SJSA1 (cell line): Measurements from ENCODE around the gene CMSS1. TPM values are rescaled to one million over a fixed set of nuclear protein-coding genes. Genes with fewer than 3 reads are reported as not detected.

Experiments used
- DNase-seq, 2 experiments: peaks; one replicate each; pipeline ENCODE4 v3.0.0-alpha.2; 2015 to 2020; ENCODE audit warnings: low spot score in 2 of 2, low read depth in 1 of 2
- H3K27ac ChIP-seq: fragments of 250-450 bp; sonication (Bioruptor Pico); 2 replicates; pipeline ENCODE4 v1.5.1; 2020; ENCODE audit warnings: mild to moderate bottlenecking, moderate library complexity
- H3K27me3 ChIP-seq: fragments of 250-450 bp; sonication (Bioruptor Pico); replicated peaks from 2 replicates; pipeline ENCODE4 v1.5.1; 2020; ENCODE audit warnings: mild to moderate bottlenecking, moderate library complexity
- H3K36me3 ChIP-seq: fragments of 250-450 bp; sonication (Bioruptor Pico); 2 replicates; pipeline ENCODE4 v1.5.1; 2020; ENCODE audit warnings: mild to moderate bottlenecking
- H3K4me1 ChIP-seq: fragments of 250-450 bp; sonication (Bioruptor Pico); replicated peaks from 2 replicates; pipeline ENCODE4 v1.6.1; 2021; ENCODE audit warnings: mild to moderate bottlenecking
- H3K4me3 ChIP-seq: fragments of 250-450 bp; sonication (Bioruptor Pico); 2 replicates; pipeline ENCODE4 v1.5.1; 2020; ENCODE audit warnings: mild to moderate bottlenecking
- H3K9me3 ChIP-seq: fragments of 250-450 bp; sonication (Bioruptor Pico); replicated peaks from 2 replicates; pipeline ENCODE4 v1.5.1; 2020; ENCODE audit warnings: mild to moderate bottlenecking
- total RNA-seq: library from RNA; depleted of rRNA; stranded (reverse); fragments of >200 nt; shearing (Covaris generic); gene quantifications from 2 replicates; pipeline ENCODE4 v1.2.3, GENCODE V29; 2014

CMSS1 gene
- total RNA-seq, 1 experiment from 2014 or later: 29.5 TPM

DNA sequence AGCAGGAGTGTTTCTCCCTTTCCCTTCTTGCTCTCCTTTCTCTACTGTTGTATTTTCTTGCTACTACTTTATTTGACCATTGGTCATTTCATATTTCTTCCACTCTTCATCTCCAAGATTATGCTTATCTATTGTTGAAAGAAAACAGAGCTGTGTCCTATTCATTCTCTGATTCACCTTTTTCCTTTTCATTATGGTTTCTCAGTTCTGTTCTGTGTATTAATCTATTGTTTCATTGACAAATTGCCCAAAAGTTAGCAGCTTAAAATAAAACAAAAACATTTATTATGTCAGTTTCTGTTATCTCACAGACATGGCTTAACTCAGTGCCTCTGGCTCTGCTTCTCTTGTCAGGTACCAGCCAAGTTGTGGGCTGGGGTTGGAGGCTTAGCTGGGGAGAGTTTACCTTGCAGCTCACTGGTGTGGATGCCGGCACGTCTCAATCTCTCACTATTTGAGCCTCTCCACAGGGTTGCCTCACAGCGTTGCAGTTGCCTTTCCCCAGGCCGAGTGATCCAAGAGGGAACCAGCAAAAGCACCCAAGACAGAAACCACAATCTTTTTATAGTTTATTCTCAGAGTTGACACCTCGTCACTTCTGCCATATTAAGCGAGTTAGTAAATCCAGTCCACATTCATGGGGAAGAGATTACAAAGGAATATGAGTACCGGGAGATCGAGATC, 333.5 kb downstream of the CMSS1 start:
- Histone ChIP-seq H3K9me3 (peaks cover 4% of the 10 kb centered on the region; the same call in 1 of the 2 replicates), H3K4me1 (no peaks in the 10 kb centered on the region), H3K27ac (no peak overlapping the region), H3K4me3 (no peak overlapping the region), H3K27me3 (no peaks in the 10 kb centered on the region), H3K36me3 (no peaks in the 10 kb centered on the region)
- DNase-seq: no peak

DNA sequence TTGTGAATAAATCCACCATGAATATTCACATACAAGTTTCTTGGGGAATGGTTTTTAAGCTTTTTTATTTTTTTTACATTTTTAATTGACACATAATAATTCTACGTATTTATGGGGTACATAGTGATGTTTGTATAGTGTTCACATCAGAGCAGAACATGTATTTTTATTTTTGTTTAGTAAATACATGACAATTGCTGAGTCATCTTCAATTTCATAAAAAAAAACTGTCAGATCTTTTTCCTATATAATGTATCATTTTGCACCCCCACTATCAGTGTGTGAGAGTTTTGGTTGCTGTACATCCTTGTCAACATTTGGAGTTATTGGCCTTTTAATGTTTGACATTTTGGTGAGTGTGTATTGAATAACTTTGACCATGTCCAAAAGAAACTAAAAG, 336.5 kb downstream of the CMSS1 start:
- H3K36me3 ChIP-seq: no peaks in the 10 kb centered on the region
- DNase-seq: no peak

DNA sequence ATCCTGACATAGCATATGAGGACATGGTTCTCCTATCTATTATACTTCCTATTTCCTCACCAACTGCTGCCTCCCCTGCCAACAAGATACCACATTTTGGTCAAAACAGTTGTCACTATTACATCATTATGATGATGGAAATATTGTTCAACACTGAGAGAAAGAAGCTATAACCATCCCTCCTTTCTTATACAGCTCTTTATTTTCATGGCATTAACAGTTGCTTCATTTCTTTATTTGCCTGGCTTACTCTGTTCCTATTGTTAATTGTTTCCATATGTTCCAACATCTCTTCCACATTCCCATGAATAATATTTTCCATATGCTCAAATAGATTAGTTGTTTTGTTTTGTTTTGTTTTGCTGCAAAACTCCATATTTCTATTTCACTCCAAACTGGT, 337.5 kb downstream of the CMSS1 start:
- Histone ChIP-seq H3K27me3 (no peaks in the 10 kb centered on the region), H3K27ac (no peak overlapping the region), H3K36me3 (no peaks in the 10 kb centered on the region), H3K9me3 (peaks cover 4% of the 10 kb centered on the region; the same call in 1 of the 2 replicates), H3K4me3 (no peak overlapping the region), H3K4me1 (peaks cover 14% of the 10 kb centered on the region)
- no peak for DNase-seq

More for the DNA sequence above, 336.5 kb downstream of the CMSS1 start:
- Histone ChIP-seq H3K27me3 (no peaks in the 10 kb centered on the region), H3K4me1 (peaks cover 4% of the 10 kb centered on the region), H3K9me3 (peaks cover 4% of the 10 kb centered on the region; the same call in 1 of the 2 replicates), H3K4me3 (no peak overlapping the region), H3K27ac (no peak overlapping the region)

DNA sequence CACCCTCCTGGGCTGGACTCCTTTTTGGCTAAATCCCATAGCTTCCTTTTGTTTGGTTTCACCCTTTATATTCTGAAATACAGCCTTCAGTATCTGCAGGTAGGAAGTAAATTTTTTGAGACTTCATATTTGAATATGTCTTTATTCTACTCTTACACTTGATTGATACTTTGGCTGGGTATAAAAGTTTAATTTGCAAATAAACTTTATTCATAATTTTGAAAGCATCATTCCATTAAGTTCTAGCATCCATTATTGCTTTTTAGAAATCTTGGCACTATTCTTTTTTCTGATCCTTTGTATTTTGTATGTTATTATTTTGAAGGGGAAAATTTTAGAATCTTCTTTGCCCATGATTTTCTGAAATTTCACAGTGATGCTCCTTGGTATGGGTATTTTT, 337.9 kb downstream of the CMSS1 start:
- peaks cover 4% of the 10 kb centered on the region; the same call in 1 of the 2 replicates for H3K9me3 ChIP-seq
- H3K4me3 ChIP-seq: no peak overlapping the region
- no peak for DNase-seq
- H3K36me3 ChIP-seq: no peaks in the 10 kb centered on the region
- H3K4me1 ChIP-seq: peaks cover 15% of the 10 kb centered on the region
- no peak overlapping the region for H3K27ac ChIP-seq
- H3K27me3 ChIP-seq: no peaks in the 10 kb centered on the region

DNA sequence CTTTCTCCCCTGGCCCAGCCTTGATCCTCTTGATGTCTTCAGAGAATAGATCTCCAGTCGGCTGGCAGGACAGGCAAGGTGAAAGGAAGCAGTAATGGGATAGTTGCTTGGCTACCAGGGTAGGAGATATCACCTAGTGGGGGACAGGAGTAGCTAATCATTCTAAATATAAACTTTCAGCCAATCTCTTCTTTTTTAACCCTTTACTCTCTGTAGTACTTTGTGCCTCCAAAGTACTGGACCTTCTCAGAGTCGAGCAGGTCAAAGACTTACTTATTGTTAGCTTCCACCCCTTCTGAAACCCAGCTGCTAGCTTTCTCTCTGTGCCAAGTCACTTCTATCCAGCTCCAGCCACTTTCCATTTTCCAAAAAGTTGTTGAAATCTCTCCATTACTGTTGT, 340.0 kb downstream of the CMSS1 start:
- no peak for DNase-seq
- Histone ChIP-seq H3K27ac (no peak overlapping the region), H3K9me3 (peaks cover 4% of the 10 kb centered on the region; the same call in 1 of the 2 replicates)

DNA sequence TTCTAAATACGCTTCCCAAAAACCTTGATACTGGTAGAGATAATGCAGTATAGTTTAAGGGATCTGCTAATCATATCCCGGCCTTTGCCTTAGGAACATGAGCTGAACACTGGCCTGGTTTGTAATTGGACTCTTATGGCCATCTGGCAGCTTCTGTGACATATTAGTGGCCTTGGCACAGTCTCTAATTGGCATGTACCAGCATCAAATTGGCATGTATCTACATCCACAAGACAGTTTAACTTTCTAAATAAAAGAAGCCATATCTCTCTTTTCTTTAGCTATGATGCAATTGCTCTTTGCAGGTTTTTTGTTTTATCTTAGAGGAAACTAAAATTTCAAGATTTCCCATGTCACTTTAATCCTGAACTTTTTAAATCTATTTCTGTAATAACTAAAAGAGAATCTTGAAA, 341.3 kb downstream of the CMSS1 start:
- no peaks in the 10 kb centered on the region for H3K27me3 ChIP-seq
- no peak overlapping the region for H3K4me3 ChIP-seq
- peaks cover 4% of the 10 kb centered on the region; the same call in 1 of the 2 replicates for H3K9me3 ChIP-seq
- no peaks in the 10 kb centered on the region for H3K36me3 ChIP-seq
- no peak overlapping the region for H3K27ac ChIP-seq
- H3K4me1 ChIP-seq: peaks cover 15% of the 10 kb centered on the region
- DNase-seq: no peak

More for the DNA sequence above, 340.0 kb downstream of the CMSS1 start:
- Histone ChIP-seq H3K4me3 (no peak overlapping the region), H3K36me3 (no peaks in the 10 kb centered on the region), H3K27me3 (no peaks in the 10 kb centered on the region), H3K4me1 (peaks cover 15% of the 10 kb centered on the region)

DNA sequence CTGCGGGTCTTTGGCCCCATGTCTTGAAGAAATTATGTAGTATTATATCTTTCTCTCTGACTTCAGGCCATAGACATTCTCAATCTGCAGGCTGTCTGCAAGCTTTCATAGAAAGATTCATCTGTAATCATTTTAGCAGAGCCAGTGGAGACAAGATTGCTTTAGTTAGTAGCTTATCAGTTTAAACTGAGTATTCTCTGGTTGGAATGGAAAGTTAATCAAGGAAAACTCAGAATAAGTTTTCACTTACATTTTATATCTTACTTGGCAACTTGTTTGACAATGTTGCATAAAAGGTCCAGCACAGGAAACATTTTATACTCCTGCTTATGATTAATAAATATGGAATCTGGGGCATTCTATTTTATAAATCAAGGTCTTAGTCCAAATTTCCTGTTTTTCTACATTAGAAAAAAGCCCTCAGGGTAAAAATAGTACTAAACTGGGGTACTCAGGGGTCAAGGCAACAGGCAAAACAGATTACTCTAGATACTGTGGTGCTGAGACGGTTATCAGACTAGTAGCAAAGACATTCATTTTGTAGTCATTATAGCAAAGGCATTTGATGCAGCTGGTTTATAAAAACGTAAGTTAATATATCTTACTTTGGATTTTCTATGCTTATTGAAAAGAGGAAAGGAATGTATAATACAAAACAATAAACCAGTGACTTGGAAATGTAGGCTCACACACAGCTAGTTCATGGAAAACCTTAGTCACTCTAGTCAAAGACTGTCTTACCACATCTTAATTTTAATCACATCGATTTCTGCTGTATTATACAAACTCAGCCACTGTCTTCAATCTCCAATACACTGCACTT, 341.9 kb downstream of the CMSS1 start:
- Histone ChIP-seq H3K4me1 (peaks cover 15% of the 10 kb centered on the region), H3K27ac (peak overlapping the region; percentile 32; the same call in 1 of the 2 replicates), H3K9me3 (peaks cover 4% of the 10 kb centered on the region; the same call in 1 of the 2 replicates), H3K4me3 (no peak overlapping the region), H3K27me3 (no peaks in the 10 kb centered on the region), H3K36me3 (no peaks in the 10 kb centered on the region)
- DNase-seq: peak in 1 of 2 experiments; percentile 9

DNA sequence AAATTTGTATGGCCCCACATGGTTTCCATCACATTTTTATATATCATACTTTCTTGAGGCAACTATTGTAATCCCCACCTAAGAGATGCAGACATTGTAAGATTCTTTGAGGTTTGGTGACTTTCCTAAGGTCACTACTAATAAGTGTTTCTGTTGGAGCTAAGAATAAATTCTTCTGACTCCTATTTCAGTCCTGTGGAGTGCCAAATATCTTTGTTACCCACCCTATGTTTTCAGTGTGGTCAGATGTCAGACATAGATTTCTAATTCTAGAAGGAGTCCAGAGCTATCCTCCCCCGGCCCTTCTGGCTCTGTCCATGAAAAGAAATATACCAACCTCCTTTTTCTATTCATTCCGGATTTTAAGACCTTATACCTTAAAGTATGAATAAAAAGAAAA, 342.9 kb downstream of the CMSS1 start:
- Histone ChIP-seq H3K9me3 (no peaks in the 10 kb centered on the region), H3K27me3 (no peaks in the 10 kb centered on the region), H3K36me3 (no peaks in the 10 kb centered on the region), H3K27ac (no peak overlapping the region), H3K4me1 (peaks cover 15% of the 10 kb centered on the region), H3K4me3 (no peak overlapping the region)
- no peak for DNase-seq

DNA sequence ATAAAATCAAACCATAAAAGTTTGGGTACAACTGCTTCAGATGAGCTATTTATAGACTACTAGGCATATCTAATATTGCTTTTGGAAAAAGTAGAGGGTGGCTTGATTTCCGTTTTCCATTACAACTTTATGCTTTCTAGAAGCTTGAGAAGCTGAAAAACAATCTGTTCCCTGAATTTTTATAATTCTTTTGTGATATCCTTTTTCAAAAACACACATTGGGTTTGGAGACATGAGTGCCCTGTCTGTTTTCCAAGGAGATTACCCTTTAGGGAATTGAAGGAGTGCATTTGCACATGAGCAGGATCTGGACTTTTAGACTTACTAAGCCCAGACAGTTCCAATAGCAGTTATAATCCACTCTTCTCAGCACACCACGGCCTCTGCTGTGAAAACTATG, 346.1 kb downstream of the CMSS1 start:
- Histone ChIP-seq H3K36me3 (no peaks in the 10 kb centered on the region), H3K4me3 (no peak overlapping the region), H3K27me3 (no peaks in the 10 kb centered on the region), H3K9me3 (no peaks in the 10 kb centered on the region), H3K27ac (no peak overlapping the region), H3K4me1 (peaks cover 15% of the 10 kb centered on the region)
- no peak for DNase-seq

DNA sequence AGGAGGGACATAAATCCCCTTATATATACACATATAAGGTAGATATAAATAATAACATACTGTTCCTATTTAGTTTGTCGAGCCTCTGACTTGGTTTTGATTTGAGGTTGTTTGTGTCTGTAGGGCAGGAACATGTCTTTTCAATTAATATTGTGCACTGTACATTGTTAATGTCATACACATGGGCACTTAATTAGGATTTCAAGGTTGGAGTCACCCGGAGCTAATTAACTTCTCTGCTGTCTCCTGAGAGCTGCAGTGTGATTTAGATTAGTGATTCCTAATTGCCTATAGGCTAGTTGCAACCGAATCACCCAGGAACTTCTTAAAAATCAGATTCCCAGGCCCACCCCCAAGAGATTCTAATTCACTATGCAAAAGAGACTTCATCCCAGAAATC, 347.1 kb downstream of the CMSS1 start:
- Histone ChIP-seq H3K27me3 (no peaks in the 10 kb centered on the region), H3K9me3 (no peaks in the 10 kb centered on the region), H3K4me1 (peaks cover 13% of the 10 kb centered on the region), H3K4me3 (no peak overlapping the region), H3K27ac (no peak overlapping the region), H3K36me3 (no peaks in the 10 kb centered on the region)
- DNase-seq: no peak

DNA sequence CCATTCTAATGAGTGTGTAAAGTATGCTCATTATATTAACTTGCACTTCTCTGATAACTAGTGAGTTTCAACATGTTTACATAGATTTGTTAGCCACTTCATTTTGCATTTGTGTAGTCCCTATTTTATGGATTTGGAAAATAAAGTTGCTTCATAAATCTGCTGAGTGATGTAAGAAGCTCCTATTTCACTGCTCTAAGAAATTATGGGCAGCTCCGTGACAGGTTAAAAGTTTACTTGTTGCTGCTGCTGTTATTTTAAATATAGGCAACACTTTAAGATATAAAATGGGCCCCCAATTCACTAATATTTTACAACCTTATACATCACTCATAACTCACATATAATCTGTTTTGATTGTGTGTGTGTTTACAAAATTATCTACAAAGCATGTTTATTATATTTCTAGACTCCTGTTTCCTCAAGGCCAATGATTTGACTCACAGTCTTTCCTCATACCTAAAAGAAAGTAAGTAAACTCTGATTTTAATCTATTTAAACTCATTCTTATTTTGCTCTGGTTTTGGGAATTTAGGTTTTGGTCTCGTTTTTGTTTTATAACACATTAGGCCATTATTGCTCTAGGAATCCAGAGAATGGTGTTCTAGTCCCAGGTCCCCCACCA, 348.4 kb downstream of the CMSS1 start:
- no peak overlapping the region for H3K4me3 ChIP-seq
- DNase-seq: no peak
- no peaks in the 10 kb centered on the region for H3K36me3 ChIP-seq
- no peaks in the 10 kb centered on the region for H3K27me3 ChIP-seq
- H3K27ac ChIP-seq: no peak overlapping the region
- H3K4me1 ChIP-seq: peaks cover 8% of the 10 kb centered on the region; the same call in 1 of the 2 replicates
- no peaks in the 10 kb centered on the region for H3K9me3 ChIP-seq

DNA sequence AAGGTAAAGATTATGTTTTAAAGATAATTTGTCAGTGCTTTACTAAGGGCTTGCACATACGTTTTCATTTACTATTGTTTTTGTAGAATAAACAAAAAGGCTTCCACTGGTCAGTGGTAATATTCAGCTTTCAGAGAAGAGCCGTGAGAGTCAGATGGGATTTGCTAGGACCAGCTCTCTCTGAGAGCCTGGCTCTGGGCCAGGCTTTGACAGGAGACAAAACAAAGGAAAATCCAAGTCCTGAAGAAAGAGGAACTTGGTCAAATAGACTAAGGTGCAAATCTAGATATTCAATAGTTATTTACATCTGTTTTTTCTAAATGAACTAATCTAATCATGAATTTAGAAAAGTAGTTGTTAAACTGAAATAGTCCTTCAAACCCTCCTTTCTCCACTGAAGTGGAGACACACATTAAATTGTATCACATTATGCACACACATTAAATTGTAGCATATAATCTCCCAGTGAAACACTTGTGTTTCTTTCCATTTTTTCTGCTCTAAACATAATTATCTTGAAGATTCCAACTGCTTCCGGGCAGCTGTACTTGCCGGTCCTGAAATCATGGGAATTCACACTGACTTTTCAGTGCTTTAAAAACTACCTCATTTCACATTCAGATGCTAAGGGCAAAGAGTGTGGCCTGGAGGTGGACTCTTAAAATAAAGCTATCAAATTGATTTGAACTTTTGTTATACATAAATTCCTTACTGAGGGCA, 351.7 kb downstream of the CMSS1 start:
- no peaks in the 10 kb centered on the region for H3K27me3 ChIP-seq
- no peak overlapping the region for H3K27ac ChIP-seq
- no peaks in the 10 kb centered on the region for H3K9me3 ChIP-seq
- peak in 1 of 2 experiments; percentile 21 for DNase-seq
- peaks cover 8% of the 10 kb centered on the region; the same call in 1 of the 2 replicates for H3K4me1 ChIP-seq
- H3K4me3 ChIP-seq: no peak overlapping the region
- H3K36me3 ChIP-seq: no peaks in the 10 kb centered on the region

DNA sequence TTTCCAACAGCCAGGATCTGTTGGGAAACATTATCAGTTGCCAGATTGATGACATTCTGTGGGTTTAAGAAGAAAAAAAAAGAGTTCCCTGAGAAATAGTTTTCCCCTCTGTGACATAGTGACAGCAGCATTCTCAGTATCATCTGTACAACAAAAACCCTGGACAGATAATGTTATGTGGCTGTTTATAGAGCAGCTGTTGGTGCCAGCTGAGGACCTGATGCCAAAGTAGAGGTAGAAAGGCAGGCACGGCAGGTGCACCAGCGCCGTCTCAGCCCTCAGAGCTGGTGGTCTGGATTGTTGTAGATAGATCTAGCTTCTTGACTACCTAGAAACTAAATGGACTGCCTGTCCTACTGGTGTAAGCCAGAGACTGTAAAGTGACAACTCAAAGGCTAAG, 352.8 kb downstream of the CMSS1 start:
- no peak for DNase-seq
- H3K27me3 ChIP-seq: no peaks in the 10 kb centered on the region
- no peaks in the 10 kb centered on the region for H3K36me3 ChIP-seq

More for the DNA sequence above, 352.8 kb downstream of the CMSS1 start:
- peaks cover 8% of the 10 kb centered on the region; the same call in 1 of the 2 replicates for H3K4me1 ChIP-seq
- H3K27ac ChIP-seq: no peak overlapping the region
- no peak overlapping the region for H3K4me3 ChIP-seq
- H3K9me3 ChIP-seq: no peaks in the 10 kb centered on the region
